ENCODE measurements around the gene VANGL2.

VANGL2 gene

DNA sequence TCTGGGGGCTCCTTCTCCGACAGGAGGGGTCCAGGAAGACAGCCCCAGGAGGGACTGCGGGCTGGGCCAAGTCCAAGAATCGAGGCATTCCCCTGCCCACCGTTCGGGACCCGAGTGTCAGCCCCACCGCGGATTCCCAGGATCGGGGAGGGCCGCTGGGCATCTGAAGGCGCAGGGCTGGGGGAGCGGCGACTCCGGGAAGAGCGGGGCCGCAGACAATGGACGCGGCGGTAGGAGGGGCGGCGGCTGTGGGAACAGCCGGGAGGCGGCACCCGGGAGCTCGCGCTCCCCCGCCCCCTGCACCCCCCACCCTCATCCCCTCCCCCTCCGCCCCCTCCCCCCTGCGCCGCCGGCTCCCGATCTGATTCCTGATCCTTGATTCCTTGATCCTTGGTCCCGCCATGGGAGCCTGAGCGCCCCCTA lies at the start of gene VANGL2:
Gene VANGL2, plus strand, starts transcription at position 342 of the 423 bp plus-strand sequence. CDS start 15,274 bp downstream, outside the sequence.
- DNase-seq = peak; percentile 38 to 55

DNA sequence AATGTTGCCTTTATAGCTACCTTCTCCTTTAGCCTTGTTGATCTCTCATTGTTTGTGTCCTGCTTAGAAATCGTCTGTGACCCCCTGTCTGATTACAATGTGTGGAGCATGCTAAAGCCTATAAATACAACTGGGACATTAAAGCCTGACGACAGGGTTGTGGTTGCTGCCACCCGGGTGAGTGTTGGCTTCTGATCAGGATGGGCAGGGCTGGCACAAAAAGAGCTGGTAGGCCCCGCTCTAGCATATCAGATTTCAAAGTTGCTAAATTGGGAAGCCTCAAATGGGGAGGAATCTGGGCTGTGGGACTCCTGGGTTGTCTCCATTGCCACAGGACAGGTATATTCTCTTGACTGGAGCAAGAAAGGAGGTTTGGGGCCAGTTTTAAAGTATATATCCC lies 48.7 kb upstream of the VANGL2 start:
- DNase-seq = no peak

DNA sequence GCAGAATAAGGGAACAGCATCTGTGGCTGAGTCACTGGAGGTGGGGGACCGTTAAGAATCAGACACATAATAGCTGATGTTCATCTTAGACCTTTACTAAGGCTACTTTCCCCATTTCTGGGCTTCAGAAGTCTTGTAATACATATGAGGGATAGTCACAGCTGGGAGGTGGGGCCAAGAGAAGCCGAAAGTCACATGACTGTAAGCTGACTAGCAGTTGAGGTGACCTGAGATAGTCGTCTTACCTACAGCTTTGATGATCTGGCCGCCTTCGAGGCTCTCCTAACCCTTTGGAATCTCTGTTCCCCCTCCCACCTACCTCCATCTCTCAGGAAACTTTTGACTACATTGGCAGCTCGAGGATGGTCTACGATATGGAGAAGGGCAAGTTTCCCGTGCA lies 47.8 kb upstream of the VANGL2 start:
- DNase-seq = no peak

DNA sequence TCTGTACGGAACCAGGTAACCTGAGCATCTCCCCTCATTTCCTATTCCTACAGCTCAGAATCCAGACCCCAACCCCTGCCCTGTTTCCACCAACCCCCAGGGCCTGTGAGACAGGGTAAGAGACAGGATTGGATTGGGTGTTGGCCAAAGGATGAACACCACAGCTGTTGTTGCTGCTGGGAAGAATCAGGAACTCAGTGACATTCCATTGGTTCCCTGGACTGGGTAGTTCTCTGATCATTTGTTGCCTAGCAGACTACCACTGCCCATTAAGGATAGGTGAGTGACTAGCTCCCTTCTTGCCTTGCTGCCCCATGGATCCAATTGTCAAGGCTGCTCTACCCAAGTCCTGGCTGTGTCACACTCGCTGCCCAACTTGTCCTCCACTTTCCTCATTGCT lies 47.1 kb upstream of the VANGL2 start:
- no peak for DNase-seq

DNA sequence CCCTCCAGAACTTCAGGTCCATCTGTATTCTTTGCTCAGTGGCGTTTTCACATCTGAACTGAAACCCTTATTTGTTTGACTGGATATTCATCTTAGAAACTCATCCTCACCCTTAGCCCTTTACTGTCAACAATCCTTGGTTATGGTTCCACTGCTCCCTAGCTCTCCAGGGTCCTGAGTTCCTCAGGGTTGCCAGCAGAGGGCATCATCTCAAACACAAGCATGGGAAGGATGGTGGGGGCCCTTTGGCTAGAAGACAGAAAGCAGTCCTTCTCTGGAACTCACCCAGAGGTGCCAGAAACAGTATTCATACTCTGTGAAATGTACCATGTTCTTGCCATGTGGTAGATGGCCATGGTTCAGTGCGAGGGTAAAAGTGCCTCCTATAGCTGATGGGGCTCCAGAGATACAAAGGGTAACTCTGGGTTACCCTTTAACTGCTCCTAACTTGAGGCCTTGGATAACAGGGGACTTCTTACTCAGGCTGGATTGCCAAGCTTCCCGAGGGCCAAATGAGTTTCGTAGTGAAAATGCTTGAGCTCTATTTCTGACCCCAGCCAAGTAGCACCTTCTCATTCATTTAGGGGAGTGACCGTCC lies 45.9 kb upstream of the VANGL2 start:
- DNase-seq = peak in 1 of 2 donors; percentile 25

DNA sequence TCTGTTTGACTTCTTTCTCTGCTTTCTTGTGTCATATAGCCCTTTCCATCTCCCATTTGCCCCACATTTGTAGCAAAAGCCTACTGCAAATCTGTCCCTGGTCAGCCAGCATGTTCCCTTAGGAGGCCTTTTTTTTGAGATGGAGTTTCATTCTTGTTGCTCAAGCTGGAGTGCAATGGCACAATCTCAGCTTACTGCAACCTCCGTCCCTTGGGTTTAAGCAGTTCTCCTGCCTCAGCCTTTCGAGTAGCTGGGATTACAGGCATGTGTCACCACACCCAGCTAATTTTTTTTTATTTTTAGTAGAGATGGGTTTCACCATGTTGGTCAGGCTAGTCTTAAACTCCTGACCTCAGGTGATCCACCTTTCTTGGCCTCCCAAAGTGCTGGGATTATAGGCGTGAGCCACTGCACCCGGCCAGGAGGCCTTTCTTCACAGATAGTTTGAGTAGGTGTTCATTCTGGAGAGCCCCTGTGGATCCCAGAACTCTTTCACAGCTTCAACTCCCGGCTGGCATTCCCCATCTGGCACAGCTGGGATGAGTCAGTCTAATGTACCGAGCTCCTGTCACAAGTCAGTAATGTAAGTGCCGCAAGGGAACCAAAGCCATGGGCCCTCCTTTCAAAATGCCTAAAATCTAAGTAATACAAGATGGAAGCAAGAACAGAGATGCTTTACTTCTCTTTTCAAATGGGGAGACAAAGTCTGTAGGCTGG lies 42.9 kb upstream of the VANGL2 start:
- DNase-seq = no peak

DNA sequence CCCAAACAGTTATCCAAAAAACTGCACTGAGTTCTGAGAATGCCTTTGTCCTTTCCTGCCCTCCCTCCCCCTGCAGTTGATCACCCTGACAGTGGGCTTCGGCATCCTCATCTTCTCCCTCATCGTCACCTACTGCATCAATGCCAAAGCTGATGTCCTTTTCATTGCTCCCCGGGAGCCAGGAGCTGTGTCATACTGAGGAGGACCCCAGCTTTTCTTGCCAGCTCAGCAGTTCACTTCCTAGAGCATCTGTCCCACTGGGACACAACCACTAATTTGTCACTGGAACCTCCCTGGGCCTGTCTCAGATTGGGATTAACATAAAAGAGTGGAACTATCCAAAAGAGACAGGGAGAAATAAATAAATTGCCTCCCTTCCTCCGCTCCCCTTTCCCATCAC lies 42.3 kb upstream of the VANGL2 start:
- DNase-seq = no peak

DNA sequence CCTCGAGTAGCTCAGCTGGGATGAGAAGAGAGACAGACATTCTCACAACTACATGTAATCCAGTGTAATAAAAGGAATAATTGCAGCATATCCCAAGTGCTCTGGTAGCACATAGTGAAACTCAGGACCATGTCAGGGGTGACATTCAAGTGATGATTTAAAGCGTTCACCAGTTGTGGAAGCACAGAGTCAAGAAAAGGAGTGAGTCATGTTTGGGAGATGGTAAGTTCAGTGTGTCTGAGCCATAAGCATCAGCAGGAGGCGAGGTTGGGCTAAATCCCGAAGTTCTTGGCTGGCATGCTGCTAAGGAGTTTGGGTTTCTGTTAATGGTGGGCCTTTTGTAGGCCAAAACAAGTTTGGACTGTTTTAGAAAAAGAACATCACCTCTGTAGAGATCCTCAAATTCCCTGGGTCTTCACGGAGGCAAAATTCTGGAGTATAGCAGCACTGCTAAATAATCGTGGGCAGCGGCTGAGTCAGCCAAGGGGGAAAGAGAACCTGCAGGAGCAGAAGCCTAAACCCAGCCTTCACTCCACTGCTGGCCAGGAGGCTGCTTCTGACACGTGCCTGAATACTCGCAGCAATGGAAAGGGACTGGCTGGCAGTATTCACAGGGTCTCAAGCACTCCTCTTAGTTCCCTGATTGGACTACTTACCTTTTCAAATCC lies 40.7 kb upstream of the VANGL2 start:
- no peak for DNase-seq

DNA sequence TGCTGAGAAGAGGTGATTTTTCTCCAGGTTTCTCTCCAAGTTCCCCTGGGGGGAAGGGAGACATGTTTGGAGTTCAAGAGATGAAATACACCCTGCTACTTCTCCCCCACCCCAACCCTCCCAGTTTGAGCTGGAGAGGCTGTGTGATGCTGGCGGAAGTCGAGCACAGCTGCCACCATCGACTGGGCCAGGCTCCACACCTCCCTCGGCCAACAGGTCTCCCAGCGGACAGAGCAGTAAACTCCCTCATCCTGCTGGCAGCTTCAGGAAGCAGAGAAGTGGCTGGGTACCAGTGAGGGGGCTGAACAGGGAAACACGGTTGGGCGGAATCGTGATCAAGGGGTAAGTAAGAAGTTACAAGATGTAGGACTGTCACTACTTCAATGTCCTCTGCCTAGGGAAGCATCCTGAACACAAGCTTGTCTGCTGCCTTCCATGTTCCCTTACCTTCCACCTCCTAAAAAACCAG lies 40.1 kb upstream of the VANGL2 start:
- DNase-seq = no peak

DNA sequence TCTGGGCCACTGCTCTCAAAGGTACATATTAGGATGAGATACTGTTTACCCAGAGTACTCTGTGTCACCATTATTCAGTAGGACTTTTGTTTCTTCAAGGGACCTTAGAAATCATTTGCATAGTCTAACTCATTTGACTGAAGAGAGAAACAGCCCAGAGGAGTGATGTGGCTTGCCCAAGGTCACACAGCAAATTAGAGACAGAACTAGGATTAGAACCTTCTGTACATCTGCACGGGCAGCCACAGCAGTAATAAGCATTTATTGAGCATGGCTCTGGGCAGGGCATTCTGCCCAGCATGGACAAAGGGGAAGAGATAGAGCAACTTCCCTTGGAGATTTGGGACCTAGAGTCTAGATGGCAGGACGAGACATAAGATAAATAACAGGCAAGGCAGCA lies 39.2 kb upstream of the VANGL2 start:
- no peak for DNase-seq

DNA sequence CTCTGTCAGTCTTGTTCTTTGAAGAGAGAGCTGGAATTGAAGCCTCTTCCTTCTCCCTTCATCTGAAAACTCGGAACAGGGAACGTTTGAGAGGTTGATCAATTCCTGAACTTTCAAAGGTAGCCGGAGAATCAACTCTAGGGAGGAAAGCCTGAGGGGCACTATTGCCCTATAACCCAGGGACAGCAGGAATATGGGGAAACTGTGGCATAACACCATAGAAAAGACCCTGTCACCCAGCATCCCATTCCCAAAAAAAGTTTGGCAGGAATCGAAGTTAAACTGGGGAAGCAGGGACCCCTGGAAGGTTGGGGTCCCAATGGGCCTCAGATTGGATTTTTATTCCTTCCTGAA lies 38.6 kb upstream of the VANGL2 start:
- DNase-seq = no peak

DNA sequence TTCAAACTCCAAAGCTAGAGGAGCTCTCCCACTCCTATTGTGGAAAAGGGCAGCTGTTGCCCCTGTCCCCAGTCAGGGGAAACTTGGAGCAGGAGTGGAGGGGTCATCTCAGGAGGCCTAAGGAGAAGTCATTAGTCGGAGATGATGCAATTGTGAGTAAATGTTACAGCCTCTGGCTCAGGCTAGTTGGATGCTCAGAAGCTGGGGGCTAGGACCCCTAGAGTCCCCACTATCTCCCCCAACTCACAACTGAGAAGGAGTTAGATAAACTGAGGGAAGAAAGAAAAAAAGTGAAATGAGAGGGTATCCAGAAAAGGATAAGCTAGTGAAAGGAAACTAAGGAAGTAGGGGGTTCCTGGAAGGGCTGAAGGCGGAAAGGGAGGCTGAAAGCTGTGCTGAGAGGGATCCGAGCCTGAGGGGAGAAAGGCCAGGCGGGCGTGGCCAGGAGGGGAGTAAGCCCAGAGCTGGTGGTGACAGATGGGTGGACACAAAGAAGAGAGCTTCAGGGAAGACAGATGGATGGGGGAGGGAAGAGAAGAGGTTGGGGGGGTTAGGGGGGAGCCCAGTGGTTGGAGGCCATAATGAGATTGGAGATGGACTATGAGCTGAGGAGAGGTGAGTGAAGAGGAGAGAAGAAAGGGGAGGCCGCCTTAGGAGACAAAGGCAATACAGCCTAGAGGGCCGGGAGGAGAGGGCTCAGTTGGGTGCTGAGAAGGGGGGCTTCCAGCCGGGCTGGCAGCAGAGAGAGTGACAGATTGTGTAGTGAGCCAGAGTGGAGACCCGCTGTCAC lies 38.0 kb upstream of the VANGL2 start:
- DNase-seq = no peak

DNA sequence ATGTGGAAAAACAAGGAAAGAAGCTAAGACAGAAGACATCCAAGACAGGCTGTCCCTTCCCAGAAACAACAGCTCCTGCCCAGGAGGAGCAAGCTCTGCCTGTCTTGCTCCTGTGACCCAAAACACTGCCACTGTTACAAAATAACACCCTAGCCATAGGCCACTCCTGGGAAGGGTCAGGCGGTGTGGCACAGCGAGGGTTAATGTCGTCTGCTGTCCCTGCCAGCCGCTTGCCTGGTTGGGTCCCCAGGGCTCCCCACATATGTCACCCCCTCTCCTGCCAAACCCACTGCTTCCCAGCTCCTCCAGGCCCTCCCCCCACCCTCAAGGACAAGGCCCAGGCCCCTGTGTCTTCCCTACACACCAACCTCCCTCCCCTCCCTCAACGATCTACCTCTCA lies 37.4 kb upstream of the VANGL2 start:
- DNase-seq = no peak

DNA sequence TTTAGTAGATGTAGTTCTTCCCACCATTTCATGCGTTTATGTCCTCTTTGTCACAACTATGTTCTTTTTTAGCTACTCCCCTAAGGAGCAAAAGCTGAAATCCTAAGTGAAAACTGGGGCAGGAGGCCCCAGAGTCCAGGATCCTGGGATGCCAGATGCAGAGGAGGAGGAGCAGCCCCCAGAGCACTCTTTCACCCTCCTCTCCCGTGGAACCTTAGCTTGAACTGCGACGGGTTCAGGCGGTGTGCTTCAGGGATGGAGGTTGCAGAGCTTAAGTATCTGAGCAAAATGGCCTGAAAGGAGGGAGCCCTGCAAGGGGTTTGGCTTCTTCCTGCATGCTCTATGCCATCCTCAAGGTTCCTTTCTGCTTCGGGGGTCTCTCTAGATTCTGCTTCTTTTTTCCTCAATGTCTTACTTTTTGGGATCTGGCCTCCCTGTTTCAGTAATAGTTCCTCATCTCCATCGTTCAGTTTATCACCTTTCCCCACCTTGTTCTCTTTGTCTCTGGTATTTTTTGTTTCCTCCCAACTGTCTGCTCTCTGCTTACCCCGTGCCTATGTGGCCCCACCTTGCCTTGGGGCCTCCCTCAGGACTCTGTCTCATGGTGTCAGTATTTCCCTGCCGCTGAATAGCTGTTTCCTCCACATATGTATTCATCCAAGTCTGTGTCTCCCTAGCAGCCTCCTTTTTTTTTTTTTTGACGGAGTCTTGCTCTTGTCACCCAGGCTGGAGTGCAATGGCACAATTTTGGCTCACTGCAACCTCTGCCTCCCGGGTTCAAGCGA lies 36.2 kb upstream of the VANGL2 start:
- no peak for DNase-seq

DNA sequence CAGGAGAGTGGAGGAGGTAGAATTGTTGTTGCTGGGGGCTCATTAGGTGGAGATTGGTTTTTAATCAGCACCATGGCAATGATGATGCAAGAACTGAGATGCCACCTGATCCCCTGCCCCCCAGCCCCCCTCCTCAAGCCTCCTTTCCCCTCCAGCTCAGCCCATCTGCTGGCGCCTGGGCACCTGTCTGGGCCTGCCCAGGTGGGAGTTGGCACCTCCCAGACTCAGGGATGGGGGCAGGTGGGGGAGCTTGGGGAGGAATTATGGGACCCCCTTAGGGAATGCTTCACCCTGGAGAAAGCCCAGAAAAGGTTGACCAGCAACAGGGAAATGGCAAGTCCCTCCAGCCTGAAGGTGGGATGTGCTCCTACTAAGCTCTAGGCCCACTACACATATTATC lies 35.0 kb upstream of the VANGL2 start:
- DNase-seq = no peak

DNA sequence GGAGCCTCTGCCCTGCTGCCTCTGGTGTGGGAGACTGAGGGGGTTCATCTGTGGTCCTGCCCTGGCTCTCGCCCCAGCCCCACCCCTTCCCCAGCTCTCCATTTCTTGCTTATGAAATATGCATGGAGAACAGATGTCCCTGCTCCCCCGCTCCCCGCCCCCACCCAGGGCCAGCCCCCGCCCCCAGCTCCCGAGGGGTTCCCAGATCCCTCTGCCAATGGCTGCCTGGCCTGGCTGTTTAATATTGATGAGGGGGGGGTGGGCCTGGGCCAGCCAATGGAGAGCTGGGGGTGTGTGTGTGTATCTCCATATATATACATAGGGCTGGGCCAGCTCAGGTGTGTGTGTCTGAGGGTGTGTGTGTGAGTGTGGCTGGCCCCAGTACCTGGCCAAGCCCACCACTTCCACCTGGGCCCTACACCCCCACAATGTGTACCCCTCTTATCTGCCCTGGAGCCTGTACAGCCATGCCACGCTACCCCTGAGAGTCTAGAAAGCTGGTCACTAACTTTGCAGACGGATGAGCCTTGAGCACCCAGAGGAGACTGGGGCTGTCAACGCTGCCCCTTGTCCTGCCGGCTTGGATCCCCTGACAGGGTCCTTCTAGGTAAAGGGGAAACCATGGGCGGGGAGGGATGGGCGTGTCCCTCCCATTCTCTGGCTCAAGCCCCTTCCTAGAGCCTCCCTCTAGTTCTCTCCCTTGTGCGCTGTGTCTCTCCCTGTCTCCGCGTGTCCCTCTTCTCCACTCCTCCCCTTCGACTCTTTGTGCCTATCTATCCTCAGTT lies 33.4 kb upstream of the VANGL2 start, which contains the start of gene NHLH1:
Gene NHLH1, plus strand, starts transcription at position 341 of the 785 bp plus-strand sequence. CDS start 3,661 bp downstream, outside the sequence.
- DNase-seq = no peak

DNA sequence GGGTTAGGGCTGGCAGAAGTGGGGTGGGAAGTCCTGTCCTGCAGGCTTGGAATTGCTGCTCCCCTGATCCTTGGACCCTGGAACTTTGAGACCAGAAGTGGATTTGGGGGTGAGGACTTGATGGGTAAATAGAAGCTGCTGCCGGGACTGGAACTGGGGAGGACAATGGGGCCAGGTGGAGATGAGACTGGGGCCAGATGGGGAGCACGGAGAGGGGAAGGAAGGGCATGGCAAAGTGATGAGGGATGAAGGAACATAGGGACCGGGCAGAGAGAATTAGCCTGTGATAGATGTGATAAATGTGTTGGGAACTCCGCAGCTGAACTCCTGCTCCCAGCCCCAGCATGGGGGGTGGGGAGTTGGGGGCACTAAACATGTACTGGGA lies 32.9 kb upstream of the VANGL2 start:
- no peak for DNase-seq

DNA sequence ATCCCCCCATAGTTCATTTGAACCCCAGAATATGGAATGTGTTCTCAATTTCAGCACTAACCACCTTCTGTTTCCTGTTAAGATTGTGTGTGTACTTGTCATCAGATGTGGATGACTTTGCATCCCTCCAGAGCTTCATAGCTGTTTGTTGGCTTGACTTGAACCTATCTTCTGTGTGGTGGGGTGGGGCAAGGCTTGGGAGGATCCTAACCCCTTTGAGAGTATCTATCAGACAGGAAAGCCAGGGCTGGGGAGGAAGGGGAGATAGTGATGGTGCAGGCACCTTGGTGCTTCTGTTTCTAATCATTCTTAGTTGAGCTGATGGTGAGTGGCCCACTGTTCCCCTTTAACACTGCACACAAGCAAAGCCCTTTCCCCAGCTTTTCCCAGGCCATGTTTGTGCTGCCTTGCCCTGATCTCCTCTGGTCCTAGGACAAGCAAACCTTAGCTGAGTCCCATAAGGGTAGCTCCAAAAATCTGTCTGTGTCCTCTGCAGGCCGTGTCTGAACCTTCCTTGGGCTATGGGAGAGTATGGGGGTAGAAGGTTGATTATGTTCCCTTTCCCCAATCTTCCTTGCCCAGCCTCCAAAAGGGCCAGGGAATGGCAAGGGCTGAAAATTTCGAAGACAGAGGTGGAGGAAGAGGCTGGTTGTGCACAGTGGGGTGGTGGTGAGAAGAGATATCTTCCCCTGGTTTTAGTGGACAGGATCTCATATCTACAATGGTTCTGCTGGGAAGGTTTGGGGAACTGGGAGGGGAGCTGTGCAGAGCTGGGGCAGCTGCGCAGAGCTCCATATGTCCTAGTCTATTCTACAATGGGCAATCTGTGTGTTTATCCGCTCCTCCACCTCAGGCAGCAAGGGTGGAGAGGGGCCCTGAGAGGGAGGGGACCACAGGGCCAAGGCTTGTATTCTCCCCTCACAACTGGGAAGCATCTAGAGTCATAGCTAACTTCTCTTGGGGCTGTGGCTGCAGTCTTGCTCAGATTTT lies 32.1 kb upstream of the VANGL2 start:
- DNase-seq = no peak

DNA sequence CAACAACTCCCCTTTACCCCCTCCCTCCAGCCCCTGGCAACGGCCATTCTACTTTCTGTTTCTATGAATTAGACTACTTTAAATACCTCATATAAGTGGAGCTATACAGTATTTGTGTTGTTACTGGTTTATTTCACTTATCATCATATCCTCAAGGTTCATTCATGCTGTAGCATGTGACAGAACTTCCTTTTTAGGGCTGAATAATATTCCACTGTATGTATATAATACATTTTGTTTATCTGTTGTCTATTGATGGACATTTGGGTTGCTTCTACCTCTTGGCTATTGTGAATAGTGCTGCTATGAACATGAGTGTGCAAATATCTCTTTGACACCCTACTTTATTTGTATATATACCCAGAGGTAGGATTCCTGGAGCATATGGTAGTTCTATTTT lies 31.3 kb upstream of the VANGL2 start:
- DNase-seq = no peak
